Activated naive CD8-positive, alpha-beta T cell treated with anti-CD3 and anti-CD28 coated beads, Interleukin-2, amount 10 ng/mL, durations not matched to agents 7 days and 5 days (primary cell): ENCODE results near the gene ATP1A2. TPM values are rescaled to one million over a fixed set of nuclear protein-coding genes. Genes with fewer than 3 reads are reported as not detected.
A peak's percentile ranks its signal among the peaks of the same experiment; 100 is the strongest.
"Not testable (repeated sequence)": the region's sequence is repeated elsewhere in the genome, so short reads cannot be mapped to it uniquely, and the experiment has no call there.

Experiments used
- ATAC-seq: fragments of 150-1000 bp; cut with Tn5 transposase; one replicate; pipeline ENCODE4 v1.10.0; 2021; ENCODE audit warnings: low read depth, moderate library complexity
- POLR2A ChIA-PET: fragments of 350-600 bp; sonication (Branson Sonifier 250); formaldehyde crosslinking; loops from one replicate; lab custom pipeline; 2021; ENCODE audit warnings: antibody characterized with exemption; lab: Charles Lee
- DNase-seq: peaks from one replicate; pipeline ENCODE4 v3.0.0; 2021
- H3K27ac Mint-ChIP-seq: one replicate; pipeline ENCODE4 v1.8.0; 2022; ENCODE audit warnings: mild to moderate bottlenecking, mixed read lengths
- H3K27me3 Mint-ChIP-seq: one replicate; pipeline ENCODE4 v1.8.0; 2022; ENCODE audit warnings: mild to moderate bottlenecking, moderate library complexity, mixed read lengths
- H3K36me3 Mint-ChIP-seq: one replicate; pipeline ENCODE4 v1.8.0; 2021; ENCODE audit warnings: mild to moderate bottlenecking, mixed read lengths
- H3K4me1 Mint-ChIP-seq: one replicate; pipeline ENCODE4 v1.8.0; 2021; ENCODE audit warnings: mixed read lengths
- H3K4me3 Mint-ChIP-seq: one replicate; pipeline ENCODE4 v1.8.0; 2022; ENCODE audit warnings: mild to moderate bottlenecking, moderate library complexity, mixed read lengths
- H3K9me3 Mint-ChIP-seq: one replicate; pipeline ENCODE4 v1.8.0; 2021; ENCODE audit warnings: mixed read lengths
- total RNA-seq, 2 experiments: library from RNA; stranded (reverse); gene quantifications; one replicate each; pipeline ENCODE4 v1.2.3, GENCODE V29; 2021

ATP1A2 gene
- total RNA-seq, 2 experiments from 2014 or later: not detected

DNA sequence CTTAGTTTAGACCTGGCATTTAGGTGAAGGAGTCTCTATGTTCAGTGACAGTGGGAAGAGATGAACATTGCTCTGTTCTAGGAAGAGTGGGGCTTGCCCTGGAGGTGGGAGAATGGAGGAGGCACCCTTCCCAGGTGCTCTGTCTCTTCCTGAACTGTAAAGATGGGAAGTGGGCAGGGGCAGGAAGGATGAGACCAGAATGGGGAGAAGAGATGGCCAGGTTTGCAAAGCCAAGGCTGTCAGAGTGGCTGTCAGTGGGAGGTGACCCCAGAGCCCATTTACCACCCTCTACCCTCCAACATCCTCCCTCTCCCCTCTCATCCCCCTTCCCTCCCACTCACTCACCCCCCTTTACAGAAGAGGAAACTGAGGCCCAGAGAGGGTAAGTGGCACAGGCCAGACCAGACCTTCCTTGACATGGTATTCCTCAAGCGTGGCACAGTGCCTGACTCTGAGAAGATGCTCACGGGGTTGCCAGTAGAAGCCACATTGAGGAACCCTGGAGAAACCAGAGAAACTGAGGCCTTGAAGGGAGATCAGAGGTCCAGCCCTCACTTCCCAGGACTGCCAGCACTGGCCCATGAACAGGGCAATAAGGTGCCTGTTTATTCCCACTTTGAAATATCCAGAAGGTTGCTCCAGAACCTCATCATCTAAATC is 15.7 kb upstream of the ATP1A2 start:
- Mint-ChIP-seq H3K27me3 (no peaks in the 10 kb centered on the region), H3K4me1 (peaks cover 39% of the 10 kb centered on the region), H3K27ac (peak overlapping the region; percentile 88), H3K9me3 (no peaks in the 10 kb centered on the region), H3K36me3 (no peaks in the 10 kb centered on the region), H3K4me3 (peak overlapping the region; percentile 81)
- DNase-seq (no peak), ATAC-seq (no peak)
- POLR2A ChIA-PET: interaction anchor here (1.2 to 2.1 kb wide), 3 partner anchors 15 to 192 kb away, joined by 3 to 8 read pairs (median 4); no protein-coding TSS in a partner anchor

DNA sequence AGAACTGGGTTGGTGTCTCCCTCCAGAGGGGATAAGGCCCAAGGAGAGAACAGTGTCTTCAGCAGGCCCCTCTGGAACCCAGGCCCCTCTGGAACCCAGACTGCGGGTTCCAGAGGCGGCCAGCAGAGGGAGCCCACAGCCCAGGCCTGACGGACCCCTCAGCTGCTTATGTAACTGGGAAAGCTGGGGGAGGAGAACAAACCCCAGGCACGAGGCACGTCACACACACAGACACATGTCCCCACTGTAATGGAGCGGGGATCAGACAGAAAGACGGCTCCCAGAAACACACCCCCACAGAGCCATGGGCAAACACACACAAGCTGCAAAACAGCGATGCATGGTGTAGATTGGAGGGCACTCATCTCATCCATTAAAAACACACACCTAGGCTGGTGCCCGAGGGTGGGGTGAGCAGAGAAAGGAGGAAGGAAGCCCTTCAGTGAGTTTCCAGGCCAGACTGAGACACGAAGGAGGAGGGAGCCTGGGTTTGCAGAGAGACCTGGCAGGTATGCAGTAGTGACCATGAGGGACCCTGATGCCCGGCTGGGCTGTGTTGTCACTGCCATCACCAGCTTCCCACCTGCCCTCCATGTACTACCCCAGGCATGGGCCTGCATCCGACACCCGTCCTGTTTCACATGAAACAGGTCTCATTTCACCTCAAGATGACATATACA is 14.4 kb upstream of the ATP1A2 start:
- POLR2A ChIA-PET: interaction anchor here (1.2 to 2.1 kb wide), 4 partner anchors 151 to 190 kb away, joined by 3 to 8 read pairs (median 6); partner anchors contain the start of gene DCAF8
- Mint-ChIP-seq H3K27ac (peak overlapping the region; percentile 88), H3K9me3 (no peaks in the 10 kb centered on the region), H3K36me3 (no peaks in the 10 kb centered on the region), H3K27me3 (no peaks in the 10 kb centered on the region), H3K4me1 (peaks cover 36% of the 10 kb centered on the region), H3K4me3 (peak overlapping the region; percentile 62)
- DNase-seq: peak; percentile 80
- peak; percentile 23 for ATAC-seq

DNA sequence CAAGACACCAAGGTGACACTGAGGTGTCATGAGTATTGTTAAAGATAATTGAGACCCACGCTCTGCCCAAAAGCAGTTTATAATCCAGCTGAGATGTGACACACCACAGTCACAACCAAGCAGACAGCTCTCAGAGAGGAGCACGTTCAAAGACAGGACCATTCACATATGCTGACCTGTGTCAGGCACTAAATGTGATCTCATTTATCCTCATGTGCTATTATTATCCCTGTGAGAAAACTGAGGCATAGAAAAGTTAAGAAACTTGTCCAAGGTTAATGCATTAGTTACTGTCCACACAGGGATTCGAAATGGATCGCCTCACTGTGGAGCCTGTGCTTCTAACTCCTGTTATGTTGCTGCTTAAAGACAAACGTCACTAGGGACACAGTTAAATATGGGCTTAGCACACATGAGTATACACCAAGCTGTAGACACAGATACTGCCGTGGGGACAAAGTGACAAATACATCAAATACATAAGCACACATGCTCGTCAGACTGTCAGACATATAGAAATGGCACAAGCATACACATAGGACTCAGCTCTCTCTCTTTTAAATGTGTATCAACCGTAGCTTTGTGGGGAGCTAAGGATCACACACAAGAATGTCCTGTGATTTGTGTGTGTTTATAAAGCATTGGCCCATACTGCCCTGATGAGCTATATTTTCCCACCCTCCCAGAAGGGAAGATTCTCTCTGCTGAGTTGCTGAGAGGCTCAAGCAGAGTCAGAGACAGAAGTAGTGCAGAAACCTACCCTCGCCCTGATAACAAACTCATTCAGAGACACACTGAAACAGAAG is 13.6 kb upstream of the ATP1A2 start:
- ATAC-seq: no peak
- no peaks in the 10 kb centered on the region for H3K36me3 Mint-ChIP-seq
- no peak for DNase-seq
- peaks cover 3% of the 10 kb centered on the region for H3K27me3 Mint-ChIP-seq
- peaks cover 30% of the 10 kb centered on the region for H3K4me1 Mint-ChIP-seq
- POLR2A ChIA-PET: interaction anchor here (1.2 to 2.1 kb wide), 4 partner anchors 150 to 189 kb away, joined by 3 to 8 read pairs (median 6); partner anchors contain the start of gene DCAF8
- no peak overlapping the region for H3K4me3 Mint-ChIP-seq
- H3K9me3 Mint-ChIP-seq: no peaks in the 10 kb centered on the region
- H3K27ac Mint-ChIP-seq: peak overlapping the region; percentile 88

DNA sequence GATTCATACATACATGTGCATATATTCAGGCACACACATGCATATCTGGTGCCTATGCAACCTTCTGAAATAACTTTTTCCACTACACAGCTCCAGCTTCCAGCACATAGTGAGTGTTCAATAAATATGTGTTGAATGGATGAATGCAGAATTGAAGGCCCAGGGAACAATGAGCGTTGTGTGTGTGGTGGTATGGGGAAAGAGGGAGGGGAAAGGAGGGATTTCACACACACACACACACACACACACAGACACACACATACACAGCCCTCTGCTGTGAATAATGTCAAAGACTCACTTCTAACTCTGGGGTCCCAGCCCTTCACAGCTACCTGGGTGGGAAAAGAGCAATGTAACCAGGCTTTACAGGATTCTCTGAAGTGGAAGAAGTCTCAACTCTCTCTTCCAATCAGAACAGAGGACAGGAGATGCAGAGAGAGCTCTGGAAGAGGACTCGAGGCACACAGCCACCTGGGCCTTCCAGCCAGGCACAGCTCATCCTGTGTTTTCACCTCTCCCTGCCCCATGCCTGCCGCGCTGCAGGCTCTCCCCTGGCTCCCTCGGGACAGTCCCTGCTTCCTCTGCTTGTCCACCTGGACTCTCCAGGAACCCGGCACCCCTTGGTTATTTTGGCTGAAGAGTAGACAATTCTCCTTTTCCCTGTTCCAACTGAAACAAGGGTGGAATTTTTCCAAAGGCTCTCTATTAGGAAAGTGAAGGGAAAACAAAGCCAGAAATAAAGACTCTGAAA is 11.7 kb upstream of the ATP1A2 start:
- Mint-ChIP-seq H3K27ac (no peak overlapping the region), H3K27me3 (peaks cover 3% of the 10 kb centered on the region), H3K4me3 (no peak overlapping the region), H3K4me1 (peaks cover 22% of the 10 kb centered on the region), H3K9me3 (no peaks in the 10 kb centered on the region), H3K36me3 (no peaks in the 10 kb centered on the region)
- POLR2A ChIA-PET: no interaction called here
- ATAC-seq (no peak), DNase-seq (no peak)

DNA sequence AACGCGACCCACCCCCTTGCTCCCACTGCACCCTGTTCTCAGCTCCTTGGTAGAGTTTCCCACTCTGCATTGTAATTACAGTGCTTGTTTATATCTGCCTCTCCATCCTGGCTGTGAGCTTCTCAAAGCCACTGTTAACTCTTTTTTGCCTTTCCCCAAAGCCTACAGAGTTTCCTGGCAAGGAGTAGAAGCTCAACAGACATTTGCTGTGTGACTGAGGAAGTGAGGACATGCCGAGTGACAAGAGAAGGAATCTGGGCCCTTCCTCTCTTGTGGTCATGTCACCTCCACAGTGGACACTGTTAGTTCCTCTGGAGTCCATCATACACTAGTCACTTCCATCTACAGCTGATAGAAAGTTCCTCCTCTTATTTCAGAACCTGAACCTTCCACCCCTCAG is 11.1 kb upstream of the ATP1A2 start:
- POLR2A ChIA-PET: no interaction called here
- H3K4me1 Mint-ChIP-seq: peaks cover 19% of the 10 kb centered on the region
- H3K27me3 Mint-ChIP-seq: peaks cover 5% of the 10 kb centered on the region
- no peak overlapping the region for H3K4me3 Mint-ChIP-seq
- no peaks in the 10 kb centered on the region for H3K36me3 Mint-ChIP-seq
- ATAC-seq (no peak), DNase-seq (no peak)
- no peaks in the 10 kb centered on the region for H3K9me3 Mint-ChIP-seq
- H3K27ac Mint-ChIP-seq: no peak overlapping the region

DNA sequence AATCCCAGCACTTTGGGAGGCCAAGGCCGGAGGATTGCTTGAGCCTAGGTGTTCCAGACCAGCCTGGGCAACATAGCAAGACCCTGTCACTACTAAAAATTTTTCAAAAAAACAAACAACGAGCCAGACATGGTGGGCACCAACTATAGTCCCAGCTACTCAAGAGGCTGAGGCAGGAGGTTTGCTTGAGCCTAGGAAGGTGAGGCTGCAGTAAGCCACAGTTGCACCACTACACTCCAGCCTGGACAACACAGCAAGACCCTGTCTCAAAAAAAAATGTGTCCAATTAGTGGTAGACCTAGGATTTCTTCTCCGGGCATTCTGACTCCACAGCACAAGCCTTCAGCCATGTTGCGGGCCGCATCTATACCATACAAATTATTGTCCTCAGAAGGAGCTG is 10.4 kb upstream of the ATP1A2 start:
- POLR2A ChIA-PET: interaction anchor here (0.6 kb wide), 1 partner anchor 194 kb away, joined by 3 read pairs; no protein-coding TSS in a partner anchor
- Mint-ChIP-seq H3K4me1 (peaks cover 15% of the 10 kb centered on the region), H3K9me3 (no peaks in the 10 kb centered on the region), H3K27me3 (peaks cover 5% of the 10 kb centered on the region), H3K4me3 (no peak overlapping the region), H3K36me3 (no peaks in the 10 kb centered on the region), H3K27ac (no peak overlapping the region)
- no peak for ATAC-seq
- DNase-seq: no peak

DNA sequence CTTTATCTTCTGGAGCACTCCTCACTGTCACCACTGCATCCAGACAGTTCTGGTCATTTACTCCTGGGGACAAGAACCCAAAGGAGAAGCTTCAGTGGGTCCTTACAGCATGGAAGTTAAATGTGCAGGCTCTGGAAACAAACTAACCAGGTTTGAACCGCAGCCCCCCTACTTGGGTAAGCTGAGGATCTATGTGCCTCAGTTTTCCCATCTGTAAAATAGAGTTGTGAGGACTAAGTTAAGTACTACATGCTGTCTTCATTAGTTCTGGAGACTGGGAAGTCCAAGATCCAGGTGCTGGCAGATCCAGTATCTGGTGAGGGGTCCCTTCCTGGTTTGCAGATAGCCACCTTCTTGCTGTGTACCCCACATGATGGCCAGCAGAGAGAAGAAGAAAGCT is 8.0 kb upstream of the ATP1A2 start:
- Mint-ChIP-seq H3K36me3 (no peaks in the 10 kb centered on the region), H3K27me3 (peaks cover 8% of the 10 kb centered on the region), H3K9me3 (no peaks in the 10 kb centered on the region), H3K4me1 (peaks cover 5% of the 10 kb centered on the region), H3K27ac (no peak overlapping the region), H3K4me3 (no peak overlapping the region)
- DNase-seq: no peak
- POLR2A ChIA-PET: no interaction called here
- no peak for ATAC-seq

DNA sequence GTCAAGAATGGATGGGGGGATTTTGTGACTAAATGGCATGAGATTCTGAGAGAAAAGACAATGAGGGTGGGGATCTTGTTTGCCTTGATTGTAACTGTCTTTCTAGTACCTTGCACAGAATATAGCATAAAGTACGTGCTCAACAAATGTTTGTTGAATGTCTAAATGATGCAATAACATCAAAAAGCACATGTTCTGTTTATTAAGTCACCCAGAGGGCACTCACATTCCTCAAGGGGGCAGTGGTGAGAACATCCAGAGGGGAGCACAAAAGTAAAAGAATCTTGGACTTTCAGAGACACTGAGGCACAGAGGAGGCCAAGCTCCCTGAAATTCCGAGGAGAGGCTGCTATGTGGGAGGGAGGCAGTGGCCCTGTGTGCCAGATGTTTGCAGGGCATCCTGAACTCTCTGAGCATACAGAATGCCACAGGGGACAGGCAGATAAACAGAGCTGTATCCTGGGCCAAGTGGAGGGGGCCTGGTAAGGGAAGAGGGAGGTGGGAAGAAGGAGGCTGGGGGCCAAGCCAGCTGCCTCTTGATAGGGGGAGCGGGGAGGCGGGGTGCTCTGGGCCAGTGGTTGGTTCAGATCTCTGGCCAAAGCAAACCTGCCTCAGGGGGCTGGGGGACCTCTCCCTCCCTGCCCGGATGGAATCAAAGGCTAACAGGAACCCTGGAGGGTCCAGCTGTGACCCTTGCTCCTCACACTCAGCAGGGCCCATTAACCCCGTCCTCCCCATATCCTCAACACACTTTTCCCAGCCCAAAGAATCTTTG is 6.5 kb upstream of the ATP1A2 start:
- Mint-ChIP-seq H3K4me1 (peaks cover 2% of the 10 kb centered on the region), H3K27ac (peak overlapping the region; percentile 49), H3K4me3 (no peak overlapping the region), H3K9me3 (no peaks in the 10 kb centered on the region), H3K36me3 (no peaks in the 10 kb centered on the region), H3K27me3 (peaks cover 10% of the 10 kb centered on the region)
- peak; percentile 58 for ATAC-seq
- DNase-seq: no peak
- POLR2A ChIA-PET: no interaction called here

DNA sequence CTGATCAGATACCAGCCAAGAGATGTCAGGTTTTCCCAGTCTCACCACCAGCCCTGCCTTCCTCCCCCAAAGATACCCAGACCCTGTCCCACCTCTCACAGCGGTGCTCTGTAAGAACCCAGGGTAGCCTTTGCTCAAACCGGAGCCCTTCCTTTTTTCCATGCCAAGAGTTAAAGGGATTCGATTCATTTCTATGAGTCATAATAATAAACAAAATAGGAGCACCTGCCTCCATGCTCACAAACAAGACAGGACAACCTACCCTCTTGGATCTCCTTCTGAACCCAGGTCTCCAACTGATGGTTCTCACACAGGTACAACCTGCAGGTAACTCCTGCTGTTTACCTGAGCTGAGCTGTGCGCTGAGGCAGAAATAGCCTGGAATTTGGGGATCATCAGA is 5.9 kb upstream of the ATP1A2 start:
- Mint-ChIP-seq H3K9me3 (no peaks in the 10 kb centered on the region), H3K27me3 (peaks cover 10% of the 10 kb centered on the region), H3K4me1 (peaks cover 2% of the 10 kb centered on the region), H3K27ac (no peak overlapping the region), H3K36me3 (no peaks in the 10 kb centered on the region), H3K4me3 (no peak overlapping the region)
- ATAC-seq (no peak), DNase-seq (no peak)
- POLR2A ChIA-PET: no interaction called here

DNA sequence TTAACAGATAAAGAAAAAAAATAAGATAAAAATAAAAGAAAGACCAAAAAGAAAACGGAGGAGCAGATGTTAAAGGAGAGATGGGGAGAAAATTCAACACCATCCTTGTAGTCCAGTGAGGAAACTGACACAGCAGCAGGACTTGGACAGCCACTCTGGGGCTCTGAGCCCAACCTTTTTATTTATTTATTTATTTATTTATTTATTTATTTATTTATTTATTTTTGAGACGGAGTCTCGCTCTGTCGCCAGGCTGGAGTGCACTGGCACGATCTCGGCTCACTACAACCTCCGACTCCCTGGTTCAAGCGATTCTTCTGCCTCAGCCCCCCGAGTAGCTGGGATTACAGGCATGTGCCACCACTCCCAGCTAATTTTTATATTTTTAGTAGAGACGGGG is 4.1 kb upstream of the ATP1A2 start:
- H3K27me3 Mint-ChIP-seq: peaks cover 14% of the 10 kb centered on the region
- POLR2A ChIA-PET, H3K27ac Mint-ChIP-seq, DNase-seq, ATAC-seq, H3K9me3 Mint-ChIP-seq, H3K36me3 Mint-ChIP-seq, H3K4me3 Mint-ChIP-seq, H3K4me1 Mint-ChIP-seq: not testable (repeated sequence)

DNA sequence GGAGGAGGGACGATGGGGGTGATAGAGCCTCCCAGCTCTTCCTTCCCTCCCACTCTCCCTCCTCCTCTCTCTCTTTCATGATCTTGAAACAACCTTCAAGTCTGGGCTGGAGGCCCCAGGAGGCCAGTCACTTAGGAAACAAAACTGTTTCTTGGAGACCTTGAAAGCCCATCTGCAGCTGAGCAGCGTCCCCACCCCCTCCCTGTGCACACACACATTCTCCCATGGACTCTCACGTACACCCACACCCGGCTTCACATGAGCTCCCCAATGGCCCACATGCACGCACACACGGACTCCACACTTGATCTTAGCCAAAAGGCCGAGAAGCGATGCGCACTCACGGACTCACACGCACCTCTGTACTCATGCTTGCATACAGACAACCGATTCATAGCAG is 3.2 kb upstream of the ATP1A2 start:
- POLR2A ChIA-PET: no interaction called here
- H3K27me3 Mint-ChIP-seq: peaks cover 13% of the 10 kb centered on the region

DNA sequence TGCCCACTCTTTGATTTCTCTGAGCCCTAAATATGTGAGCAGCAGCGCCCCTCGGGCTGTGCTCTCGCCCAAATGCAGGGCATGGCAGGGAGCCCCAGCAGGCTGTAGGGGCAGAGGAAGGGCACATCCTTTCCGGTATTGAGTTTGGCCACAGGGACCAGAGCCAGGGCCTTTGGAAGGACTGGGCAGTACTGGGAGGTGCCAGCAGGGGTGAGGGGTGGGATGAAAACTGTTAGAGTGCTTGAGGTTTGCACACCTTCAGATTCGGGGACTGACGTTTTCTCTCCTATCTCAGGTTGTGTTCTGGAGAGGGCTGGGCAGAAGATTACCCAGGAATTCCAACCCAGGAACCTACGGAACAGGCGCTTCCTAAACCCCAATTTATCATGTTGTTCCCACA is 2.2 kb upstream of the ATP1A2 start:
- DNase-seq: no peak
- H3K4me3 Mint-ChIP-seq: no peak overlapping the region
- H3K9me3 Mint-ChIP-seq: no peaks in the 10 kb centered on the region
- H3K4me1 Mint-ChIP-seq: peaks cover 2% of the 10 kb centered on the region
- H3K27ac Mint-ChIP-seq: no peak overlapping the region
- peaks cover 16% of the 10 kb centered on the region for H3K27me3 Mint-ChIP-seq
- no peaks in the 10 kb centered on the region for H3K36me3 Mint-ChIP-seq
- no peak for ATAC-seq
- POLR2A ChIA-PET: no interaction called here

More for the DNA sequence above, 3.2 kb upstream of the ATP1A2 start:
- ATAC-seq (no peak), DNase-seq (no peak)
- Mint-ChIP-seq H3K4me3 (no peak overlapping the region), H3K36me3 (no peaks in the 10 kb centered on the region), H3K27ac (no peak overlapping the region), H3K4me1 (peaks cover 2% of the 10 kb centered on the region), H3K9me3 (no peaks in the 10 kb centered on the region)
